HG02943 (cell line): Measurements from ENCODE around the gene RCCD1.

Experiments
- ATAC-seq: cut with Tn5 transposase; IDR thresholded peaks from one replicate; pipeline ENCODE4 v1.9.1; 2021; ENCODE audit warnings: mild to moderate bottlenecking, low read depth, moderate library complexity; ENCODE audit not compliant: unreplicated experiment

RCCD1 gene

DNA sequence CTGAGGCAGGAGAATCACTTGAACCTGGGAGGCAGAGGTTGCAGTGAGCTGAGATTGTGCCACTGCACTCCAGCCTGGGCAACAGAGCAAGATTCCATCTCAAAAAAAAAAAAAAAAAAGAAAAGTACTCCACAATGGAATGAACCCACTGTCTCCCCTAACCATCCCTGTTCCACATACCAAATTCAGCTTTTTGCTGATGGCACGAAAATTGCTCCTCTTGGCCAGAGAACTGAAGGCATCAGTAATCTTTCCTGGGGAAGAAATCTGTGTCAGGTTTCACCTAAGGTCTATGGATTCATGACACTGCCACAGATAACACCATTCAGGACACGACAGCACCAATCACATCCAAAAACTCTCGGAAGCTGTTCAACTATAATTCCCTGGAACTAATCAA, 46.5 kb downstream of the RCCD1 start:
- ATAC-seq, result no peak

DNA sequence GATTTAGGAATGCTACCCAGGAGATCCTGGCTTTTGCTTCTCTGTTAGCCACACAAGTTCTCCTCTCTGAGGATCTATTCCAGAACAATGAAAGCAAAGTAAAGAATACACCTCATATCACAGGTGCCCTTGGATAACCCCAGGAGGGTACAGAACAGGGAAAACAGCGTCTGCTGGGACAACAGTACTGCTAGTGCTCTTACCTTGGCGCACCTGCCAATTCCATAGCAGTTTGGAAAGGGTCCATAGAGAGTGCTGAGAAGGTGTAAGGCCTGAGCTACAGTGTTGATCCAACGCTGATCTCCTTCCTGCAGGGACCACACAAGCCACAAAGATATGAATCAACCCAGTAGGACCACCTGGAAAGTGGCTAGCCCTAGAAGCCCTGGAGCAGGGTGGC, 52.6 kb downstream of the RCCD1 start:
- ATAC-seq, result no peak
